GM10248 (cell line): ENCODE results near the gene COL9A3.

Source experiments
- CTCF ChIA-PET: fragments of 300-600 bp; sonication (Branson Sonifier 250); formaldehyde crosslinking; extraction: SDS; loops from one replicate; lab custom pipeline; 2021; ENCODE audit warnings: antibody characterized with exemption; lab: Yijun Ruan, JAX
- POLR2A ChIA-PET: fragments of 350-650 bp; sonication (Branson Sonifier 250); formaldehyde crosslinking; extraction: SDS; loops from one replicate; lab custom pipeline; 2020; ENCODE audit warnings: antibody characterized with exemption; lab: Yijun Ruan, JAX
- DNase-seq: peaks from one replicate; pipeline ENCODE4 v3.0.0; 2012; ENCODE audit errors: extremely low spot score
- CTCF ChIP-seq: IDR thresholded peaks from 2 replicates; pipeline ENCODE4 v1.5.1; 2012; ENCODE audit warnings: mild to moderate bottlenecking, low read depth; ENCODE audit errors: extremely low read depth, missing control alignments, control extremely low read depth

The COL9A3 gene

DNA sequence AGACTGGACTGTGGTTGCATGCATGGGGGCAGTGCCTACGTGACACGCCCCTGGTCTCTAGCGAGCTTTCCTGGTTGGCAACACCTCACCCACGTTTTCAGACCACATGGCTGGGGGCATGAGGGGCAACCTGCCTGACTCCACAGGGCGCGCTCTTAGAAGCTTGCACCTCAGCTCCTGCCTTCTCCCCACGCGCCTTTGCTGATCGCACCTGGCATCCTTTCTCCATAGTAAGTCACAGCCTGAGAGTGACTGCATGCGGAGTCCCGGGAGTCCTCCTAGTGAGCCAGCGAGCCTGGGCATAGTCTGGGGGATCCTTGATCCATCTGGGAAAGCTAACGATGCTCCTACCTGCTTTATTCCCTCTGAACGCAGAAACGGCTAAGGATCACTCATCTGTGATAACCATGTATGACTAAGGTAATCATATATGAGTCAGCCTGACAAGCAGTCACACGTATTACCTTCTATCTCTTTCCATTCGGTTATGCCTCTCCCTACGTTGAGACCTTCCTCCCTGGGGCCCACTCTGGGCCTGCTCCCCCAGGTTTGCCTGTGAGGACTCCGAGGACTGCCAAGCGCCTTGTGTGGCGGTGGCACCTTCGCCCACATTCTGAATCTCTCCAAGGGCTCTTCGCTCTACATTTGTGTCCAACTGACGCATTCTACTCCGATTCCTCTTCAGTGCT, 40.2 kb downstream of the COL9A3 start:
- ChIA-PET CTCF (interaction anchor here (1.2 to 1.8 kb wide), 2 partner anchors 11 to 61 kb away, joined by 3 to 5 read pairs; no protein-coding TSS in a partner anchor), POLR2A (interaction anchor here (0.6 kb wide), 1 partner anchor 507 kb away, joined by 3 read pairs; no protein-coding TSS in a partner anchor)
- no peak for DNase-seq
- no peak for TF ChIP-seq CTCF

DNA sequence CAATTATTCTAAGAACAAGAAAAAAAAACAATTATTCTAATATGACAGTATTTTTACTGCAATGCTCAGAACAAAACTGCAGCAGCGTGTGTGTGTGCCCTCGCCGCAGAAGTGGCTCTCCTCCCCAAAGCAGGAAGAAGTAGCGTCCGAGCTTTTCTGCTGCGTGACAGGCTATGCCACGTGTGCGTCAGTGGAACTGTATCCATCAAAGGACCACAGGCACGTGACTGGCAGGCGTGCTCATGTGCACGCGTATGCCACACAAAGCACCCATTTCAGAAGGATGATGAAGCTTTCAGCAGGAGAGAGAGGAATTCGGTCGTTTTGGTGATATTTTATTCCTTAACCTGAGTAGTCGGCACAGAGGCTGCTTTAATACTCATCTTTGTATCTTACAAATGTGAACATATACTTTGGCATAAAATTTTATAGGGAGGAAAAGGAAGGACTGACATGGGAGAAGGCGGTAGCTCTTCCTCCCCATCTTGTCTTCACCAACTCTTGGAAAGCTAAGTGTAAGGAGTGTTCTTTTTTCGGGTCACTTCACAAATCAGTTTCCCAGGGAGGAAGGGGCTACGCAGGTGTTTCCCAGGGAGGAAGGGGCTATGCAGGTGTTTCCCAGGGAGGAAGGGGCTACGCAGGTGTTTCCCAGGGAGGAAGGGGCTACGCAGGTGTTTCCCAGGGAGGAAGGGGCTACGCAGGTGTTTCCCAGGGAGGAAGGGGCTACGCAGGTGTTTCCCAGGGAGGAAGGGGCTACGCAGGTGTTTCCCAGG, 41.4 kb downstream of the COL9A3 start:
- ChIA-PET CTCF (interaction anchor here (0.6 to 2.5 kb wide), 4 partner anchors 9 to 347 kb away, joined by 3 to 5 read pairs (median 4); no protein-coding TSS in a partner anchor), POLR2A (no interaction called here)
- no peak for DNase-seq
- TF ChIP-seq CTCF = no peak

- TF ChIP-seq CTCF = no peak
- ChIA-PET POLR2A (no interaction called here), CTCF (interaction anchor here (0.8 to 2.5 kb wide), 3 partner anchors 10 to 37 kb away, joined by 3 to 5 read pairs (median 3); no protein-coding TSS in a partner anchor)
- DNase-seq = no peak
Observed at GRCh38 chr20:62859721-62860120, 42.9 kb downstream of the COL9A3 start.

- TF ChIP-seq CTCF = no peak
- ChIA-PET POLR2A (no interaction called here), CTCF (interaction anchor here (2.1 to 2.5 kb wide), 2 partner anchors 13 to 37 kb away, joined by 5 to 6 read pairs; no protein-coding TSS in a partner anchor)
- no peak for DNase-seq
Observed at GRCh38 chr20:62860391-62860923, 43.6 kb downstream of the COL9A3 start.

GRCh38 chr20:62860924-62861691, 44.3 kb downstream of the COL9A3 start:
- DNase-seq = no peak
- POLR2A ChIA-PET = interaction anchor here (0.9 kb wide), 1 partner anchor 67 kb away, joined by 3 read pairs; no protein-coding TSS in a partner anchor
- CTCF ChIA-PET = interaction anchor here (1.4 to 2.6 kb wide), 4 partner anchors 13 to 148 kb away, joined by 5 to 9 read pairs (median 6); no protein-coding TSS in a partner anchor
- TF ChIP-seq CTCF = no peak
